ENCODE data around the gene PARVA. TPM values are rescaled to one million over a fixed set of nuclear protein-coding genes. Genes with fewer than 3 reads are reported as not detected.

PARVA gene
- total and polyA plus RNA-seq, 2 donors from 2014 or later, result 25.1 to 80.3 TPM

DNA sequence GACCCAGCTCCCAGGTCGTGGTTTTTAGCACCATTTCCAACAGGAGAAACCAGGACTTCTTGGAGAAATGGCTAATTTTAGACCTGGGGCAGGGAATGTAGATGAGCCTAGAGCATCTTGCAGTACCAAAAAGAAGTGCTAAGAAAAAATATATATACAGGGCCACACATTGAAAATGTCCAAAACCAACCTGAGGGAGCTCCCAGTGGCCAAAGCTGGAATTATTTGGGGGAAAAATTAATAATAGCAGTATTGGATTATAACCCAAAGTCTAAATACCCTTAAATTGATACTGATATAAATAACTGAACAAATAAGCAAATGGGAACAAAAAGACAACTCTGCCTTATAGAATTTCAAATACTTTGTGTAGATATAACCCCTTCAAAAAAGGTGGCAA is 108.0 kb downstream of the PARVA start:
- Histone ChIP-seq H3K27me3 (ENCODE audit: control insufficient read depth, insufficient read depth, low read length) (no peaks in the 10 kb centered on the region), H3K9ac (ENCODE audit: low read length in 3 of 3) (no peak overlapping the region), H3K36me3 (ENCODE audit: control insufficient read depth in 2 of 3, insufficient read depth in 3 of 3, low read length in 3 of 3) (peaks cover 0 to 7% (median 4%) of the 10 kb centered on the region in 3 donors), H3K9me3 (ENCODE audit: control insufficient read depth in 2 of 3, insufficient read depth in 1 of 3, low read length in 3 of 3) (peaks cover 0 to 2% (median 0%) of the 10 kb centered on the region in 3 donors), H3K27ac (ENCODE audit: low read depth in 2 of 2, low read length in 2 of 2) (no peak overlapping the region), H3K4me1 (ENCODE audit: control insufficient read depth in 2 of 3, insufficient read depth in 2 of 3, low read depth in 1 of 3, low read length in 3 of 3) (peaks cover 0 to 2% (median 0%) of the 10 kb centered on the region in 3 donors), H3K4me3 (ENCODE audit: low read length in 3 of 3) (no peak overlapping the region)
- FAIRE-seq (no peak), DNase-seq (no peak)
- intact Hi-C loops (cut with DNase I), result no loop called here
- TF ChIP-seq, protein P1, sequence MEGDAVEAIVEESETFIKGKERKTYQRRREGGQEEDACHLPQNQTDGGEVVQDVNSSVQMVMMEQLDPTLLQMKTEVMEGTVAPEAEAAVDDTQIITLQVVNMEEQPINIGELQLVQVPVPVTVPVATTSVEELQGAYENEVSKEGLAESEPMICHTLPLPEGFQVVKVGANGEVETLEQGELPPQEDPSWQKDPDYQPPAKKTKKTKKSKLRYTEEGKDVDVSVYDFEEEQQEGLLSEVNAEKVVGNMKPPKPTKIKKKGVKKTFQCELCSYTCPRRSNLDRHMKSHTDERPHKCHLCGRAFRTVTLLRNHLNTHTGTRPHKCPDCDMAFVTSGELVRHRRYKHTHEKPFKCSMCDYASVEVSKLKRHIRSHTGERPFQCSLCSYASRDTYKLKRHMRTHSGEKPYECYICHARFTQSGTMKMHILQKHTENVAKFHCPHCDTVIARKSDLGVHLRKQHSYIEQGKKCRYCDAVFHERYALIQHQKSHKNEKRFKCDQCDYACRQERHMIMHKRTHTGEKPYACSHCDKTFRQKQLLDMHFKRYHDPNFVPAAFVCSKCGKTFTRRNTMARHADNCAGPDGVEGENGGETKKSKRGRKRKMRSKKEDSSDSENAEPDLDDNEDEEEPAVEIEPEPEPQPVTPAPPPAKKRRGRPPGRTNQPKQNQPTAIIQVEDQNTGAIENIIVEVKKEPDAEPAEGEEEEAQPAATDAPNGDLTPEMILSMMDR (IDR thresholded peaks at IDR 0.05; ENCODE audit: borderline replicate concordance, extremely low read depth, insufficient read depth), result peak; percentile 26

DNA sequence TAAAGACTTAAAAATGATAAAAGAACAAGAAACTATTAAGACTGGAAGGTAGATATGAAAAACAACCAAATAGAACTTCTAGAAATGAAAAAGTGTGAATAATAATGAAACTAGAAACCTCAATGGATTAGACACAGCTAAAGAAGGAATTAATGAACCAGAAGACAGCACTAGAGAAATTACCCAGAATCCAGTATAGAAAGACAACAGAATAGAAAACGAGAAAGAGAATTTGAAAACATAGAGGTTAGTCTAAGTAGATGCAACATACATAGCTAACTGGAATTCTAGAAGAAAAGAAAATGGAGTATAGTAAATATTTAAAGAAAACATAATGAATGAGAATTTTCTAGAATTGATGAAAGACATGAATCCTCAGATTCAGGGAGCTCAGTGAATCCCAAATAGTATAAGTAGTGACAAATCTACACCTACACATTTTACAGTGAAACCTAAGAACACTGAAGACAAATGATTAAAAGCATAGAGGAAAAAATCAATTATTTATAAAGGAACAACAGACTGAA is 111.9 kb downstream of the PARVA start:
- H3K27ac ChIP-seq (ENCODE audit: low read depth in 2 of 2, low read length in 2 of 2), result no peak overlapping the region
- H3K4me1 ChIP-seq (ENCODE audit: control insufficient read depth in 2 of 3, insufficient read depth in 2 of 3, low read depth in 1 of 3, low read length in 3 of 3), result no peaks in the 10 kb centered on the region
- H3K9ac ChIP-seq (ENCODE audit: low read length in 3 of 3), result no peak overlapping the region
- H3K9me3 ChIP-seq (ENCODE audit: control insufficient read depth in 2 of 3, insufficient read depth in 1 of 3, low read length in 3 of 3), result peaks cover 0 to 2% (median 0%) of the 10 kb centered on the region in 3 donors
- no peak overlapping the region for H3K4me3 ChIP-seq (ENCODE audit: low read length in 3 of 3)
- H3K27me3 ChIP-seq (ENCODE audit: control insufficient read depth, insufficient read depth, low read length), result no peaks in the 10 kb centered on the region
- TF ChIP-seq, protein P1 (IDR thresholded peaks at IDR 0.05; ENCODE audit: borderline replicate concordance, extremely low read depth, insufficient read depth), result no peak
- DNase-seq (no peak), FAIRE-seq (no peak)
- peaks cover 0 to 7% (median 0%) of the 10 kb centered on the region in 3 donors for H3K36me3 ChIP-seq (ENCODE audit: control insufficient read depth in 2 of 3, insufficient read depth in 3 of 3, low read length in 3 of 3)
- intact Hi-C loops (cut with DNase I), result no loop called here

DNA sequence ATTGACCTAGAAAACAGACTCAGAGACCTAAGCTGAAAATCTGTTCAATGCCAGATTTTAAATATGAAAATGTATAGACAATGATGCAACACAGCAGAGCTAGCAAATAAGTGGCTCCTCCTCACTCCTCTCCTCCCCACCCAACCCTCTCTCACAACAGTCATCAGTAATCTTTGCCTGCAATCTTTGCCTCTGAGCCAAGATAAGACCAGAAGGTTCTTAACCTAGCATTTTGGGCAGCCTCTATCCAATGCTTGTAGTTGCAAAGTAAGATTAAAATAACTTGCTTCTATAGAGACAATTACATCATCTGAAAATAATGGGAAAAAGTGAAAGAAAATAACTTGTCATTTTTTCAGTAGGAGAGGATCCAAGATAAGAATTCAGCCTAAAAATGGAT is 117.3 kb downstream of the PARVA start:
- FAIRE-seq, result no peak
- Histone ChIP-seq H3K9me3 (ENCODE audit: control insufficient read depth in 2 of 3, insufficient read depth in 1 of 3, low read length in 3 of 3) (no peaks in the 10 kb centered on the region), H3K9ac (ENCODE audit: low read length in 3 of 3) (no peak overlapping the region), H3K4me3 (ENCODE audit: low read length in 3 of 3) (no peak overlapping the region), H3K27ac (ENCODE audit: low read depth in 2 of 2, low read length in 2 of 2) (no peak overlapping the region), H3K27me3 (ENCODE audit: control insufficient read depth, insufficient read depth, low read length) (no peaks in the 10 kb centered on the region), H3K36me3 (ENCODE audit: control insufficient read depth in 2 of 3, insufficient read depth in 3 of 3, low read length in 3 of 3) (peaks cover 0 to 2% (median 0%) of the 10 kb centered on the region in 3 donors), H3K4me1 (ENCODE audit: control insufficient read depth in 2 of 3, insufficient read depth in 2 of 3, low read depth in 1 of 3, low read length in 3 of 3) (no peaks in the 10 kb centered on the region)
- DNase-seq, result no peak
- TF ChIP-seq, protein P1 (IDR thresholded peaks at IDR 0.05; ENCODE audit: borderline replicate concordance, extremely low read depth, insufficient read depth), result no peak
- intact Hi-C loops (cut with DNase I), result no loop called here

Measured in kidney (tissue), 14 donors.